DLD1 (cell line): ENCODE measurements around the gene RSAD2.
"Not testable (repeated sequence)": the region's sequence is repeated elsewhere in the genome, so short reads cannot be mapped to it uniquely, and the experiment has no call there.

ENCODE experiments used
- in situ Hi-C: cut with HindIII; loops from 2 replicates; pipeline ENCODE4 v1.10.0; 2017; ENCODE audit warnings: low sequenced_read_pairs

Gene RSAD2

GRCh38 chr2:6877402-6878304 lies at the start of gene RSAD2:
Gene RSAD2 (plus strand): TSS chr2:6877777. CDS start chr2:6877801, 24 bp downstream.
- in situ Hi-C loops, result no loop called here

GRCh38 chr2:6828299-6828584 lies 49.3 kb upstream of the RSAD2 start:
- in situ Hi-C loops, result no loop called here

- in situ Hi-C loops, result no loop called here
Measured at GRCh38 chr2:6831229-6831628, 46.3 kb upstream of the RSAD2 start.

GRCh38 chr2:6832596-6833299 lies 44.8 kb upstream of the RSAD2 start:
- in situ Hi-C loops, result no loop called here

- in situ Hi-C loops, result no loop called here
Measured at GRCh38 chr2:6833300-6833604, 44.3 kb upstream of the RSAD2 start.

- in situ Hi-C loops, result no loop called here
Measured at GRCh38 chr2:6834163-6834562, 43.4 kb upstream of the RSAD2 start.

- in situ Hi-C loops, result no loop called here
Measured at GRCh38 chr2:6835467-6835866, 42.1 kb upstream of the RSAD2 start.

GRCh38 chr2:6838673-6839319 lies 38.8 kb upstream of the RSAD2 start:
- in situ Hi-C loops, result no loop called here

GRCh38 chr2:6841537-6842287 lies 35.9 kb upstream of the RSAD2 start:
- in situ Hi-C loops, result no loop called here

- in situ Hi-C loops, result no loop called here
Measured at GRCh38 chr2:6845312-6845711, 32.3 kb upstream of the RSAD2 start.

GRCh38 chr2:6845903-6846302 lies 31.7 kb upstream of the RSAD2 start:
- in situ Hi-C loops, result no loop called here

GRCh38 chr2:6846540-6846939 lies 31.0 kb upstream of the RSAD2 start:
- in situ Hi-C loops, result no loop called here

- in situ Hi-C loops, result no loop called here
Measured at GRCh38 chr2:6846967-6847681, 30.5 kb upstream of the RSAD2 start.

GRCh38 chr2:6852195-6852594 lies 25.4 kb upstream of the RSAD2 start:
- in situ Hi-C loops, result no loop called here

- in situ Hi-C loops, result no loop called here
Measured at GRCh38 chr2:6854416-6854815, 23.2 kb upstream of the RSAD2 start.

- in situ Hi-C loops, result no loop called here
Measured at GRCh38 chr2:6855860-6856547, 21.6 kb upstream of the RSAD2 start.

GRCh38 chr2:6856548-6856920 lies 21.0 kb upstream of the RSAD2 start:
- in situ Hi-C loops, result no loop called here

GRCh38 chr2:6858466-6859027 lies 19.0 kb upstream of the RSAD2 start:
- in situ Hi-C loops, result not testable (repeated sequence)

GRCh38 chr2:6860296-6860695 lies 17.3 kb upstream of the RSAD2 start:
- in situ Hi-C loops, result no loop called here

- in situ Hi-C loops, result no loop called here
Measured at GRCh38 chr2:6863792-6864191, 13.8 kb upstream of the RSAD2 start.
